OCI-LY3 (cell line): Measurements from ENCODE around the gene TLE4.
A peak's percentile ranks its signal among the peaks of the same experiment; 100 is the strongest.

Source experiments
- H2AFZ ChIP-seq: fragments of 200-600, 300-600 bp; shearing (Covaris generic); 2 replicates; pipeline ENCODE4 v1.6.0; 2014; ENCODE audit warnings: antibody characterized with exemption, low read depth, low read length
- H3K27ac ChIP-seq: fragments of 200-600, 300-600 bp; sonication (generic); 2 replicates; pipeline ENCODE4 v1.5.1; 2014; ENCODE audit warnings: mild to moderate bottlenecking, low read length, moderate library complexity, mixed read lengths
- H3K27me3 ChIP-seq: fragments of 200-600, 300-600 bp; sonication (generic); 2 replicates; pipeline ENCODE4 v1.6.1; 2014; ENCODE audit warnings: low read depth, low read length, mixed read lengths
- H3K36me3 ChIP-seq: fragments of 200-600, 300-600 bp; sonication (generic); replicated peaks from 2 replicates; pipeline ENCODE3; 2014; ENCODE audit warnings: low read depth, low read length, mixed read lengths
- H3K4me1 ChIP-seq: fragments of 300-600, 200-600 bp; sonication (generic); 2 replicates; pipeline ENCODE4 v1.6.1; 2014; ENCODE audit warnings: low read length, mixed read lengths
- H3K4me2 ChIP-seq: fragments of 200-600, 300-600 bp; sonication (generic); 2 replicates; pipeline ENCODE4 v1.6.1; 2014; ENCODE audit warnings: low read length, mixed read lengths
- H3K4me3 ChIP-seq: fragments of 300-600, 200-600 bp; sonication (generic); 2 replicates; pipeline ENCODE4 v1.5.1; 2014; ENCODE audit warnings: antibody characterized with exemption, mild to moderate bottlenecking, low read length, moderate library complexity
- H3K79me2 ChIP-seq: fragments of 300-600, 200-600 bp; shearing (Covaris generic); 2 replicates; pipeline ENCODE4 v1.6.1; 2014; ENCODE audit warnings: mild to moderate bottlenecking, low read length, mixed read lengths
- H3K9ac ChIP-seq: fragments of 300-600, 200-600 bp; shearing (Covaris generic); 2 replicates; pipeline ENCODE4 v1.6.0; 2014; ENCODE audit warnings: mild to moderate bottlenecking, low read length, moderate library complexity
- H3K9me3 ChIP-seq: fragments of 200-600, 300-600 bp; shearing (Covaris generic); 2 replicates; pipeline ENCODE4 v1.6.1; 2014; ENCODE audit warnings: low read length, mixed read lengths; ENCODE audit not compliant: insufficient read depth
- H4K20me1 ChIP-seq: fragments of 200-600, 300-600 bp; sonication (generic); 2 replicates; pipeline ENCODE4 v1.6.1; 2016; ENCODE audit warnings: low read length, mixed read lengths; ENCODE audit not compliant: insufficient read depth
- EZH2phosphoT487 ChIP-seq: fragments of 200-600 bp; shearing (Covaris generic); IDR thresholded peaks from 2 replicates; pipeline ENCODE4 v1.6.1; 2018; ENCODE audit warnings: antibody characterized with exemption, mixed run types, low read depth
- TF ChIP-seq, protein P1 (sequence below): fragments of 200-600, 300-600 bp; sonication (generic); IDR thresholded peaks from 2 replicates; pipeline ENCODE4 v1.5.1; 2014; ENCODE audit warnings: antibody characterized with exemption, low read length, low read depth

Gene TLE4

DNA sequence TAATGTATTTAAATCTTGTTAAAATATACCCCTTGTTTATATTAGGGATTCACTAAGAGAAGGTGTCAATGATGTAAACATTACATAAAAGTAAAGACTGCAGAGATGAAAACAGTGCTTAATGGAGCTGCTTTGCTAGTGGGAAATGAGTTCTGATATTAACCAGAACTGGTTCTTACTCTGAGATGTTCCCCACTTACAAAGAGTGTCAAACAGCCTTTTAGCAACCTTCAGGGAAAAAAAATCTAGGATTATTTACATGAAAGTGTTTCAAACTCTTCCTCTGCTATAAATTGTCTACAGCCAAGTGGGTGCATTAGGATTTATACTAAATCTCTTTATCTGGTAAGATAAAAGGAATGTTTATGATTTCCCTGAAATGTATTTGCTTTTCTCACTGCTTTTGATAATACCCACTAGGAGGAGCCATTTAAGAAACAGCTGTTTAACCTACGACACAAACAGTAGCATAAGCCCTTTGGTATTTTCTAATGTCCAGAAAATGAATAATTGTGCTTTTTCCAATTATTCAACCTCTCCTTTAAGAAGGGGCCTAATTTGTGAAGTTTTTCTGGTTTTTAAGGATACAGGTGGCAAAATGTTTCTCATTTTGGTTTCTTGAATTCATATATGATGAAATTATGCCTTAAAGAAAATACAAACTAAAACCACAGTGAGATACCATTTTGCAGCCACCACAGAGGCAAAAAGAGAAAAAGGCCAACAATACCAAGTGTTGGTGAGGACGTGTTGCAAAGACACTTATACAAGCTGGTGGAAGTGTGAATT, 186.3 kb downstream of the TLE4 start:
- Histone ChIP-seq H3K4me3 (no peak overlapping the region), H3K9ac (no peak overlapping the region), H3K4me1 (no peaks in the 10 kb centered on the region), H3K79me2 (no peaks in the 10 kb centered on the region), H3K27me3 (0 out of 2 replicates have a peak, but pooled peaks cover 3% of the 10 kb centered on the region), H3K4me2 (no peak overlapping the region), H3K9me3 (no peaks in the 10 kb centered on the region), H4K20me1 (no peaks in the 10 kb centered on the region), H3K27ac (no peak overlapping the region), H2AFZ (no peak overlapping the region), H3K36me3 (no peaks in the 10 kb centered on the region)
- no peak for TF ChIP-seq EZH2phosphoT487
- TF ChIP-seq, protein P1, sequence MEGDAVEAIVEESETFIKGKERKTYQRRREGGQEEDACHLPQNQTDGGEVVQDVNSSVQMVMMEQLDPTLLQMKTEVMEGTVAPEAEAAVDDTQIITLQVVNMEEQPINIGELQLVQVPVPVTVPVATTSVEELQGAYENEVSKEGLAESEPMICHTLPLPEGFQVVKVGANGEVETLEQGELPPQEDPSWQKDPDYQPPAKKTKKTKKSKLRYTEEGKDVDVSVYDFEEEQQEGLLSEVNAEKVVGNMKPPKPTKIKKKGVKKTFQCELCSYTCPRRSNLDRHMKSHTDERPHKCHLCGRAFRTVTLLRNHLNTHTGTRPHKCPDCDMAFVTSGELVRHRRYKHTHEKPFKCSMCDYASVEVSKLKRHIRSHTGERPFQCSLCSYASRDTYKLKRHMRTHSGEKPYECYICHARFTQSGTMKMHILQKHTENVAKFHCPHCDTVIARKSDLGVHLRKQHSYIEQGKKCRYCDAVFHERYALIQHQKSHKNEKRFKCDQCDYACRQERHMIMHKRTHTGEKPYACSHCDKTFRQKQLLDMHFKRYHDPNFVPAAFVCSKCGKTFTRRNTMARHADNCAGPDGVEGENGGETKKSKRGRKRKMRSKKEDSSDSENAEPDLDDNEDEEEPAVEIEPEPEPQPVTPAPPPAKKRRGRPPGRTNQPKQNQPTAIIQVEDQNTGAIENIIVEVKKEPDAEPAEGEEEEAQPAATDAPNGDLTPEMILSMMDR = peak; percentile 69

DNA sequence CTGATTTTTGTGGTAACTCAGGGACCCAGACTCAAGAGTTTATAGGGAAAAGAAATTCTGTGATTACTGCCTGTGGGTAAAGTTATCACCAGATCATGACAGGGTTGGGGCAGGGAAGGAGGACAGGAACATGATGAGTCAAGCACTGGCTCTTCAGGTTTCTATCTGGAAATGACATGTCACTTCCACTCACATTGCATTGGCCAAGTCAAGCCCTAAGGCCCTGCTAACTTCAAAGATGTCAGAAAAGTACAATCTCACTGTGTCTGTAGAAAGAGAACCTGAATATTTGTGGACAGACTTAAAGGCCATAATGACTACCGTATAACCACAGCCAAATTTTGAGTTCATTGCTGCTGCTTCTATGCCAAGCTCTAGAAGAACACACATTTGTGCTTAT, 187.7 kb downstream of the TLE4 start:
- H2AFZ ChIP-seq = no peak overlapping the region
- TF ChIP-seq EZH2phosphoT487 = no peak
- TF ChIP-seq, protein P1 = no peak
- H3K27me3 ChIP-seq = peaks cover 13% of the 10 kb centered on the region; the same call in 1 of the 2 replicates
- no peak overlapping the region for H3K4me3 ChIP-seq
- H3K36me3 ChIP-seq = no peaks in the 10 kb centered on the region
- H3K27ac ChIP-seq = no peak overlapping the region
- no peak overlapping the region for H3K9ac ChIP-seq
- no peaks in the 10 kb centered on the region for H3K79me2 ChIP-seq
- H3K4me2 ChIP-seq = no peak overlapping the region
- H4K20me1 ChIP-seq = no peaks in the 10 kb centered on the region
- H3K4me1 ChIP-seq = no peaks in the 10 kb centered on the region
- H3K9me3 ChIP-seq = no peaks in the 10 kb centered on the region

DNA sequence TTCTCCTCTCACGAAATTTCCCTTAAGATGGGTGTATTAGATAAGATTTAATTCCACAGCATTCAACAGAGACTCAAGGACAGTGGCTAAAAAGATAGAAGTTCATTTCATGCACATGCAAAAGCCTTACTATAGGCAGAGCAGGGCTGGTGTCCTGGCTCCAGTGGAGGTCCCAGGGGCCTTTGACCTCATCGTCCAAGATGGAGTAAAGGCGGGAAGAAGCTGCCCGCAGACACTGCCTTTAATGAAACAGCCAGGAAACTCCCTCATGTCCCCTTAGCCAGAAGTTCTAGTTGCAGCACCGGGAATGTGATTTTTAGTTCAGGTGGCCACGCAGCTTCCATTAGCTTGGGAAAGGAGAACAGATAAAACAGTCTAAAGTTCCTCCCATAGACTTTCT, 190.3 kb downstream of the TLE4 start:
- Histone ChIP-seq H3K4me1 (no peaks in the 10 kb centered on the region), H3K4me2 (no peak overlapping the region), H3K27ac (no peak overlapping the region), H2AFZ (no peak overlapping the region), H3K36me3 (no peaks in the 10 kb centered on the region), H3K9ac (no peak overlapping the region), H3K27me3 (peaks cover 24% of the 10 kb centered on the region), H3K9me3 (no peaks in the 10 kb centered on the region), H3K79me2 (no peaks in the 10 kb centered on the region), H3K4me3 (no peak overlapping the region), H4K20me1 (no peaks in the 10 kb centered on the region)
- TF ChIP-seq EZH2phosphoT487 = no peak
- TF ChIP-seq, protein P1 = no peak

DNA sequence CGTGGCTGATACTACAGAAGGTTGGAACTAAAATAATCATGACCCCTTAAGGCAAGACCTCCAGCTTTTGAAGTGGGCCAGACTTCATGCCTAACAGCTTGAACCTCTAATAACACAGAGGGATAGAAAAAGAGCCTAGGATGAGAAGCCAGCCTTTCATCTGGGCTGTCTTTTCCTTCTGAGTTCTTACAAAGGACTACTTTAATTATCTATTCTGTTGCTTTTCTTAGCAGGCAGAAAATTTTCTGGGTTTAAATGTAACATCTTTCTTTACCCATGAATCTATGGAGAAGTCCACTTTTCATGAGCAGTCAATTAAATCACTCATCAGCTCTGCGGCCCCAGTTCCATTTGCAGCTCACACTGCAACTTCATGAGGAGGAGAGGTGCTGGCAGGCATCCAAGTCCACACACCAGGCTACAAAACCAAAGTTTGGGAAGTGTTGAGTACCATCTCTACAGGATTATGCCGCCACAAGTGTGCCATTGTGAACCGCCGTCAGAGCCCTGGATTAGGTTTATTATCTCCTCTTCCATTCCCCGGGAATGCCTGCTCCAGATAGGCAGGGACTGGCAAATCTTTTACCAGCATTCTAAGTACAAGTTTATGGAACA, 192.0 kb downstream of the TLE4 start:
- H3K79me2 ChIP-seq = no peaks in the 10 kb centered on the region
- H4K20me1 ChIP-seq = no peaks in the 10 kb centered on the region
- no peak overlapping the region for H3K4me2 ChIP-seq
- no peaks in the 10 kb centered on the region for H3K36me3 ChIP-seq
- no peaks in the 10 kb centered on the region for H3K9me3 ChIP-seq
- H2AFZ ChIP-seq = no peak overlapping the region
- H3K9ac ChIP-seq = no peak overlapping the region
- H3K27me3 ChIP-seq = peaks cover 40% of the 10 kb centered on the region
- H3K27ac ChIP-seq = no peak overlapping the region
- no peaks in the 10 kb centered on the region for H3K4me1 ChIP-seq
- TF ChIP-seq EZH2phosphoT487 = no peak
- TF ChIP-seq, protein P1 = no peak
- H3K4me3 ChIP-seq = no peak overlapping the region
